GM12873 (cell line): ENCODE measurements around the gene HDAC9.

Source experiments
- TF ChIP-seq, protein P1 (sequence below): IDR thresholded peaks from 2 replicates; pipeline ENCODE4 v1.5.1; 2012; ENCODE audit warnings: low read depth, mild to moderate bottlenecking, moderate library complexity, low read length, control low read depth; ENCODE audit not compliant: insufficient read depth; ENCODE audit errors: missing control alignments

The HDAC9 gene

DNA sequence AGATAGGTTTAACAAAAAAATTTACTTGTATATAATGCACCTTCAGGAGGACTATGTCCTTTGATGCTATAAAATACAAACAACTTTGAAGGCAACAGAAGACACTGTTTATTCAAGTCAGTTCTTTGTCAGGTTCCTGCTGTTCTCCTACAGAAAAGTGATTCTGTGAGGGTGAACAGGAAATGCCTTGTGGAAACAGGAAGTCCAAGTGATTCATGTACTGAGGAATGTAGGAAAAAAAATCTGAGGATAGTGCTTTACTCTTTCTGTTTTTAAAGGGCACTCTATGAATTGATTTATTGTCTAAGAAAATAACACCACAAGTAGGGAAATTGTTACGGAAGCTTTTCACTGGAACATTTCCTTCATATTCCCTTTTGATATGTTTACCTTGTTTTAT is 171.9 kb downstream of the HDAC9 start:
- TF ChIP-seq, protein P1, sequence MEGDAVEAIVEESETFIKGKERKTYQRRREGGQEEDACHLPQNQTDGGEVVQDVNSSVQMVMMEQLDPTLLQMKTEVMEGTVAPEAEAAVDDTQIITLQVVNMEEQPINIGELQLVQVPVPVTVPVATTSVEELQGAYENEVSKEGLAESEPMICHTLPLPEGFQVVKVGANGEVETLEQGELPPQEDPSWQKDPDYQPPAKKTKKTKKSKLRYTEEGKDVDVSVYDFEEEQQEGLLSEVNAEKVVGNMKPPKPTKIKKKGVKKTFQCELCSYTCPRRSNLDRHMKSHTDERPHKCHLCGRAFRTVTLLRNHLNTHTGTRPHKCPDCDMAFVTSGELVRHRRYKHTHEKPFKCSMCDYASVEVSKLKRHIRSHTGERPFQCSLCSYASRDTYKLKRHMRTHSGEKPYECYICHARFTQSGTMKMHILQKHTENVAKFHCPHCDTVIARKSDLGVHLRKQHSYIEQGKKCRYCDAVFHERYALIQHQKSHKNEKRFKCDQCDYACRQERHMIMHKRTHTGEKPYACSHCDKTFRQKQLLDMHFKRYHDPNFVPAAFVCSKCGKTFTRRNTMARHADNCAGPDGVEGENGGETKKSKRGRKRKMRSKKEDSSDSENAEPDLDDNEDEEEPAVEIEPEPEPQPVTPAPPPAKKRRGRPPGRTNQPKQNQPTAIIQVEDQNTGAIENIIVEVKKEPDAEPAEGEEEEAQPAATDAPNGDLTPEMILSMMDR = no peak

DNA sequence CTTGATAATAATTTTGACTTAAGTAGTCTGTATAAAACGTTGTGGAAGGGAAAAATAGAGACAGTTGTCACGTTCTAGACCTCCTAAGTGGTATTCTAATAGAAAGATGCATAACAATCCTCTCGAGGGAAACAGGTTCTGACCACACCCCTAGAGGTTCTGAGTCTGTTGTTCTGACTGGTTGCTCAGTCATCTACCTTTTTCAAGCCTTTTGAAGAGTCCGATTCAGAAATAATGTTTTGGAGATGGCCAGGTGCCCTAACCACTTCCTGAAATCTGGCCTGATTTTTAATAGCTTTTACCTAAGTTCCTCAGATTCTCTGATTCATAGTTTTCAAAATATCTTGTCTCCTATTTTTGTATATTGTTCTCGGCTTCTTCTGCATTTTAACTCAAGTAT is 175.6 kb downstream of the HDAC9 start:
- TF ChIP-seq, protein P1 = no peak

DNA sequence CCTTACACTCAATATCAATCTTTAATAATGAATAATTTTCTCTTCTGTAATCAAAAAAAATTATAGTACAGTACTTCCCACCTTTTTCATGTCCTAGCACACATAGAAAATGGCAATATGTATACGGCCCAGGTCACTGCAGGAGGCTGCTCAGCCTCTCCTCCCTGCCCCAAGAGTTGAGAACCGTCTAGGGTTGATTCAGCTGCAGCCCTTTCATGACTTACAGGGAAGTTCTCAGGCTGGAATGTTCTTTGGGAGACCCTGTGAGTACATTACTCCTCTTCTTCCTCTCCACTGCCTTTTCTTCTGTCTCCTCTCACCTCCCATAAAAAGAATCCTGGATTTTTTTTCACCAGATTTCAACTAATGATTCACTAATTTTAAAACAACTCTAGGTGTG is 180.0 kb downstream of the HDAC9 start:
- TF ChIP-seq, protein P1 = no peak

DNA sequence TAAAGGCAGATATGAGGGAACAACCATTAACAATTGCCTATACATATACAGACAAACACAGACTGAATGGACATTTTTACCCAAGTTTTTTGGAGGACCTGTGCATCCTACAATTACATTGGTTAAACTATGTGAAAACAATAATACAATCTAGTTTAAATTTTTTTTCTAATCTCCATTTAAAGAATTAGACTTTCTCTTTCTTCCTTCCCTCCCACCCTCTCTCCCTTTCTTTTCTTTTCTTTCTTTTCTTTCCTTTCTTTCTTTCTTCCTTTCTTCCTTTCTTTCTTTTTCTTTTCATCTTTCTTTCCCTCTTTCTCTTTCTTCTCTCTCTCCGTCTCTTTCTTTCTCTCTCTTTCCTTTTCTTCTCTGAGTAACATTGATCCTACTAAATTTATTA is 183.7 kb downstream of the HDAC9 start:
- TF ChIP-seq, protein P1 = no peak

DNA sequence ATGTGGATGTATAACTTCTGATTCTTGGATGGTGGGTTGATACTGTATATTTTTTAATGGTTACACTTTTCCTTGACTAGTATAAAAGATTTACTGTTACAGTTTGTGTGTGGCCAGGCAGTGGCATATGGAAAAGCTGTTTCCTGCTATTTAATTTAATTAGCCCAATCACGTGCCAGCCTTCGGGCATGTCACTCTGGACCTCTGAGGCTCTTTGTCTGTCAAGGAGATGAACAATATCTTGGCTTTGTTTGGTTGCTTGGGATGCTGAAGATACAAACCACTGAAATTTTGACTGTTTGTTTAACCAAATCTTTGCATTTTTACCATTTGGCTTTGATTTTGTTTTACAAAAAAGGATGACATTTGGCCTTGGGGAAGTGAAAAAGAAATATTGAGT is 185.0 kb downstream of the HDAC9 start:
- TF ChIP-seq, protein P1 = no peak

DNA sequence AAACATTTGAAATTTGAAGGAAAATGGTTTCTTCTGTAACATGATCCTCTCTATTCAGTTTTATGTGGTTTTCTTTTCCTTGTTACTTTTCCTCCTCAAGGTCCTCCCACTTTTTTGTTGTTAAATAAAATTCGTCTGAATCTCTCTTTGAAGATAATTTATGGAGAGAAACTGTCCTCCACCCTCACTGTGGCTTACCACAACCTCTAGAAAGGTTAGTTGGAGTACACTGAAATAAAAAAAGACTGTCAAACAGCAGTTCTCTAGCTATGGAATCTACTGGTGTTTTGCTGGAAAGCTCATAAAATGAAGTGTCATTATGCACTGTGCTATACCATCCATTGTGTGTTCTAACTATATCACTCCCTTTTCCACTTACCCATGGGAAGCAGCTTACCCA is 189.4 kb downstream of the HDAC9 start:
- TF ChIP-seq, protein P1 = no peak

DNA sequence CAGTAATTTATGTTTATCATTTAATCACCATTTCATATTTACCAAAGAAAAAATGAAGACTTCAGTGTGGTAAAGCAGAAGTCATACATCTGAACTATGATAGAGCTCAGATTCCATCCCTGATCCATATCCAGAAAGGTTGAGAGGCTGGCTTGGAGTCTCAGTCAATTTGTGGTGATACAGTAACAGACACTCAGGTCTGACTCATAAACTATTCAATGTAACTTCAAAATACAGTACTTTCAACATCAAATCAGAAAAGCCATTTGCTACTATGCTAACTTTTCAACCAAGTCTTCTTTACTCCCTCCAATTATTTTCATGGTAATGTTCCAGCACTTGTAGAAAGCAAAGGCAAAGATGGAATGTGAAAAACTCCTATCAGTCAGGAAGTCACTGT is 190.4 kb downstream of the HDAC9 start:
- TF ChIP-seq, protein P1 = no peak

DNA sequence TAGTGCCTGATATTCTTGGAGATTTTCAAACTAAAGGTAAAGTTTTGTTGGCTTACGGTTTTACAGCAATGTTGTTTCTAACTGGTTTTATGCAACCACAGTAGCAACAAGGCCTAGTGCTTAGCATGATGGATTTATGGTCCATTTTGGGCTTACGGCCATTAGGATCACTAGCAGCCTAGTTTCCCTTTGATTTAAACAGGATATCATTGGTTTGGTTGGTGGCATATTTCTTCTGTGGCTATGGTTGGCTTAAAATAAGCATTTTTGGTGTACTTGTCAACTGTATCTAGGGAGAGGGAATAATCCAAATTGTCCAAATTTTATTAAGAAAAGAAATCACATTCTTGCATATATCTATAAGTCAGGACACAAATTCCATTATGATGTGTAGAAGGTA is 194.0 kb downstream of the HDAC9 start:
- TF ChIP-seq, protein P1 = no peak
